Ishikawa (cell line): ENCODE results near the gene CD27.
A peak's percentile ranks its signal among the peaks of the same experiment; 100 is the strongest.

Experiments used
- CEBPB ChIP-seq: IDR thresholded peaks from 2 replicates; pipeline ENCODE4 v1.6.1; 2012
- CREB1 ChIP-seq: IDR thresholded peaks from 2 replicates; pipeline ENCODE4 v1.6.1; 2012; ENCODE audit warnings: low read depth
- EGR1 ChIP-seq: IDR thresholded peaks from 2 replicates; pipeline ENCODE4 v1.6.1; 2012
- EP300 ChIP-seq: IDR thresholded peaks from 2 replicates; pipeline ENCODE4 v1.6.1; 2012; ENCODE audit warnings: borderline replicate concordance
- FOXM1 ChIP-seq: IDR thresholded peaks from 2 replicates; pipeline ENCODE4 v1.6.1; 2012; ENCODE audit warnings: low read depth, borderline replicate concordance
- NFIC ChIP-seq: IDR thresholded peaks from 2 replicates; pipeline ENCODE4 v1.6.1; 2012
- RAD21 ChIP-seq: IDR thresholded peaks from 2 replicates; pipeline ENCODE4 v1.6.1; 2012; ENCODE audit warnings: low read depth
- TAF1 ChIP-seq: IDR thresholded peaks from 2 replicates; pipeline ENCODE4 v1.6.1; 2012; ENCODE audit warnings: low read depth, mild to moderate bottlenecking
- YY1 ChIP-seq: IDR thresholded peaks from 2 replicates; pipeline ENCODE4 v1.6.1; 2012; ENCODE audit warnings: low read depth
- ZBTB7A ChIP-seq: IDR thresholded peaks from 2 replicates; pipeline ENCODE4 v1.6.1; 2012; ENCODE audit warnings: low read depth
- TF ChIP-seq, protein P1 (sequence below): IDR thresholded peaks from 2 replicates; pipeline ENCODE4 v1.6.1; 2012; ENCODE audit warnings: low read depth, mild to moderate bottlenecking
- TF ChIP-seq, protein P2 (sequence below): IDR thresholded peaks from 2 replicates; pipeline ENCODE4 v1.6.1; 2012

DNA sequence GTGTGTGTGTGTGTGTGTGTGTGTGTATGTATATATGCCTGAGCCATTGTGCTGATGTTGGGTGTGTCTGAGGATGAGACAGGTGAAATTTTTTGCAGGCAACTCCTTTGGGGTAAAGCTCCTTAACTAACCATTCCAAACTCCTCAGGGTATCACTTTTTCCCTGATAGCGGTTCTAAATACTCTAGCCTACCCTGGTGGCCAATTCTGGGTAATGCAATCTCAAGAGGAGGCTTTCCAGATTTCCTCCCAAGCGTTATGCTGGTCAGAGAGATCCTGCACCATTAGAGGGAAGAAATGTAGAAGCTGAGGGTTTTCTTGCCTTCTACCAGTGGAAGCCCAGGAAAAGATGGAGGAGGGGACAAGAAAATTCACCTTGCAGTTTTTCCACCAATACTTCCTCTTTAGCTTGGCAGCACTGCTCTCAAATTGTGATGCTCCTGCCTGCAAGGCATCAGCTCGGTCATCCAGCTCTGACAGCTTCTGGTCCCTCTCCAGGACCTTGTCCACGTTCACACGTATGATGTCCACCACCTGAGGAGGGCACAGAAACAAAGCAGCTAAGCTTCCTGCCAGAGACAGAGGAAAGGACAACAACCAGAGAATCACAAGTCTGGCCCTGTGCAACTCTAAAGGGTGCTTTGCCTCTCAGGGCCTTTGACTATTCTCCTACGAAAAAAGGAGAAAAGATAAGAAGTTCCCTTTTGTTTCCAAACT, 20.9 kb downstream of the CD27 start:
- TF ChIP-seq, protein P1, sequence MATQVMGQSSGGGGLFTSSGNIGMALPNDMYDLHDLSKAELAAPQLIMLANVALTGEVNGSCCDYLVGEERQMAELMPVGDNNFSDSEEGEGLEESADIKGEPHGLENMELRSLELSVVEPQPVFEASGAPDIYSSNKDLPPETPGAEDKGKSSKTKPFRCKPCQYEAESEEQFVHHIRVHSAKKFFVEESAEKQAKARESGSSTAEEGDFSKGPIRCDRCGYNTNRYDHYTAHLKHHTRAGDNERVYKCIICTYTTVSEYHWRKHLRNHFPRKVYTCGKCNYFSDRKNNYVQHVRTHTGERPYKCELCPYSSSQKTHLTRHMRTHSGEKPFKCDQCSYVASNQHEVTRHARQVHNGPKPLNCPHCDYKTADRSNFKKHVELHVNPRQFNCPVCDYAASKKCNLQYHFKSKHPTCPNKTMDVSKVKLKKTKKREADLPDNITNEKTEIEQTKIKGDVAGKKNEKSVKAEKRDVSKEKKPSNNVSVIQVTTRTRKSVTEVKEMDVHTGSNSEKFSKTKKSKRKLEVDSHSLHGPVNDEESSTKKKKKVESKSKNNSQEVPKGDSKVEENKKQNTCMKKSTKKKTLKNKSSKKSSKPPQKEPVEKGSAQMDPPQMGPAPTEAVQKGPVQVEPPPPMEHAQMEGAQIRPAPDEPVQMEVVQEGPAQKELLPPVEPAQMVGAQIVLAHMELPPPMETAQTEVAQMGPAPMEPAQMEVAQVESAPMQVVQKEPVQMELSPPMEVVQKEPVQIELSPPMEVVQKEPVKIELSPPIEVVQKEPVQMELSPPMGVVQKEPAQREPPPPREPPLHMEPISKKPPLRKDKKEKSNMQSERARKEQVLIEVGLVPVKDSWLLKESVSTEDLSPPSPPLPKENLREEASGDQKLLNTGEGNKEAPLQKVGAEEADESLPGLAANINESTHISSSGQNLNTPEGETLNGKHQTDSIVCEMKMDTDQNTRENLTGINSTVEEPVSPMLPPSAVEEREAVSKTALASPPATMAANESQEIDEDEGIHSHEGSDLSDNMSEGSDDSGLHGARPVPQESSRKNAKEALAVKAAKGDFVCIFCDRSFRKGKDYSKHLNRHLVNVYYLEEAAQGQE: no peak
- TF ChIP-seq FOXM1 (no peak), EP300 (no peak), EGR1 (no peak), CREB1 (no peak), YY1 (no peak), CEBPB (no peak), RAD21 (peak; percentile 99), NFIC (no peak), ZBTB7A (no peak), TAF1 (no peak)
- TF ChIP-seq, protein P2, sequence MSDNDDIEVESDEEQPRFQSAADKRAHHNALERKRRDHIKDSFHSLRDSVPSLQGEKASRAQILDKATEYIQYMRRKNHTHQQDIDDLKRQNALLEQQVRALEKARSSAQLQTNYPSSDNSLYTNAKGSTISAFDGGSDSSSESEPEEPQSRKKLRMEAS: no peak
